Gastroesophageal sphincter (tissue), 3 donors: Measurements from ENCODE around the gene DNAJA3.

Source experiments
- CTCF ChIP-seq, 4 experiments: fragments of 200-600 bp in 2 of 4; fragments of 450-650 bp in 2 of 4; sonication (generic) in 1 of 4; IDR thresholded peaks; one replicate each; pipeline ENCODE4 v1.5.1; 2017 to 2019; ENCODE audit warnings: antibody characterized with exemption in 4 of 4, mild to moderate bottlenecking in 2 of 4, moderate library complexity in 2 of 4
- POLR2A ChIP-seq, 2 donors: fragments of 450-650 bp; IDR thresholded peaks; one replicate each; pipeline ENCODE4 v1.6.1; 2017; ENCODE audit warnings: antibody characterized with exemption in 2 of 2, mild to moderate bottlenecking in 2 of 2, moderate library complexity in 1 of 2
- POLR2AphosphoS5 ChIP-seq: sonication (generic); formaldehyde crosslinking; IDR thresholded peaks from one replicate; pipeline ENCODE4 v1.6.1; 2017; ENCODE audit warnings: antibody characterized with exemption

GRCh38 chr16:4391631-4392381, 33.9 kb upstream of the DNAJA3 start:
- TF ChIP-seq CTCF (IDR thresholded peaks at IDR 0.05) (no peak), POLR2A (IDR thresholded peaks at IDR 0.05) (no peak), POLR2AphosphoS5 (no peak)
